ENCODE results near the gene AGTRAP. TPM values are rescaled to one million over a fixed set of nuclear protein-coding genes. Genes with fewer than 3 reads are reported as not detected.

Gene AGTRAP
- total RNA-seq, 2 donors from 2014 or later = 44.1 to 44.2 TPM

DNA sequence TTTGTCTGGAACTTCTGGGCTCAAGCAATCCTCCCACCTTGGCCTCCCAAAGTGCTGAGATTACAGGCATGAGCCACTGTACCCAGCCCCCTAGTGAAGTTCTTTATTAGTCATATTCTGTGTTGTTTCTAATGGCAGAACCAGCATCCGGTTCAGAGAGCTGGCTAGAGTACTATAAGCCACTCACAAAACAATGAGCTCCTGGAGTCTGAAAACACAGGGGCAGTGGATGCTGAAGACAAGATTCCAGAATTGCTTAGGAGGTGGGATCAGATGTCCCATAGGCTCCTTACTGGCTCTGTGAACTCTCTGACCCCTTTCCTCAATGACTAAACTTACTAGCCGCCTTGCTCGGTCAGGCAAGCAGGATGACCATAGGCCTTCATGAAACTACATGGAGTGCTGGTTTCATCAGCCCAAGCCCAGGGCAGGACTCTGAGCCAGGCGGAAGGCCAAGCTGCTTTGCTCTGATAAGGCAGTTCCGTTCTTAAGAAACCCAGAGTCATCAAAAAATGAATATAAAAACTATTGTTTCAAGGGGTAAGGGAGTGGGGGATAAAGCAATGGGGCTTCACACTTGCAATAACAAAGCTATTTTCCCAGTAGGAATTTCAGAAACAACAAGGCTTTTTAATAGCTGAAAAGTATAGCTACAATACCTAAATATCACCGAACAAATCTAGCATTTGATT is 61.7 kb downstream of the AGTRAP start:
- peak; percentile 73 for DNase-seq (ENCODE audit: low spot score)
- Histone ChIP-seq H3K27ac (peak overlapping the region; percentile 92 to 93), H3K36me3 (peaks cover 43% of the 10 kb centered on the region)

DNA sequence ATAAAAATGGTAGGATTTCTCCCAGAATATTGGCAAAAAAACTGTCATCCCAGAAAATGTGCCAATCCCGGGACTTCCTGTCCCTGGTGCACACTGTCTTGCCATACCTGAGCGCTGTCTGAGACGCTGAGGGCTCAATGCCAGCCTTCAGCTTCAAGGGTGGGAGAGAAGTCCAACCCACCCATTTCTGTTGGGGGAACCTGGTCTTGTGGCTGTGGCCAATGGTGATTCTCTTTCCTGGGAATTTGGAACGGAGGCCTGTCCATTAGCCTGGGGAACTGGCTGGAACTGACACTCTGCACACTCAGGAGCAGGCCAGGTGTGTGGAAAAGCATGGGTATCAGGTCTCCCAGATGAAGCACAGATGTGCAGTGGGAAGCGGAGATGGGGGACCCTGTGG is 63.2 kb downstream of the AGTRAP start:
- Histone ChIP-seq H3K36me3 (peaks cover 36% of the 10 kb centered on the region), H3K9me3 (no peaks in the 10 kb centered on the region), H3K27ac (peak overlapping the region; percentile 53 to 92), H3K27me3 (replicated peaks; ENCODE audit: insufficient read depth) (no peaks in the 10 kb centered on the region), H3K4me1 (ENCODE audit: control insufficient read depth in 1 of 2, low read depth in 2 of 2) (peaks cover 26 to 66% of the 10 kb centered on the region in 2 donors), H3K4me3 (no peak overlapping the region)
- DNase-seq (ENCODE audit: low spot score) = no peak
- TF ChIP-seq, protein P1, sequence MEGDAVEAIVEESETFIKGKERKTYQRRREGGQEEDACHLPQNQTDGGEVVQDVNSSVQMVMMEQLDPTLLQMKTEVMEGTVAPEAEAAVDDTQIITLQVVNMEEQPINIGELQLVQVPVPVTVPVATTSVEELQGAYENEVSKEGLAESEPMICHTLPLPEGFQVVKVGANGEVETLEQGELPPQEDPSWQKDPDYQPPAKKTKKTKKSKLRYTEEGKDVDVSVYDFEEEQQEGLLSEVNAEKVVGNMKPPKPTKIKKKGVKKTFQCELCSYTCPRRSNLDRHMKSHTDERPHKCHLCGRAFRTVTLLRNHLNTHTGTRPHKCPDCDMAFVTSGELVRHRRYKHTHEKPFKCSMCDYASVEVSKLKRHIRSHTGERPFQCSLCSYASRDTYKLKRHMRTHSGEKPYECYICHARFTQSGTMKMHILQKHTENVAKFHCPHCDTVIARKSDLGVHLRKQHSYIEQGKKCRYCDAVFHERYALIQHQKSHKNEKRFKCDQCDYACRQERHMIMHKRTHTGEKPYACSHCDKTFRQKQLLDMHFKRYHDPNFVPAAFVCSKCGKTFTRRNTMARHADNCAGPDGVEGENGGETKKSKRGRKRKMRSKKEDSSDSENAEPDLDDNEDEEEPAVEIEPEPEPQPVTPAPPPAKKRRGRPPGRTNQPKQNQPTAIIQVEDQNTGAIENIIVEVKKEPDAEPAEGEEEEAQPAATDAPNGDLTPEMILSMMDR (IDR thresholded peaks at IDR 0.05) = no peak
- ATAC-seq (ENCODE audit: insufficient number of reproducible peaks, low FRiP score, low read depth) = no peak

More for the DNA sequence above, 61.7 kb downstream of the AGTRAP start:
- peak; percentile 81 for ATAC-seq (ENCODE audit: insufficient number of reproducible peaks, low FRiP score, low read depth)
- Histone ChIP-seq H3K4me3 (no peak overlapping the region), H3K9me3 (no peaks in the 10 kb centered on the region), H3K4me1 (ENCODE audit: control insufficient read depth in 1 of 2, low read depth in 2 of 2) (peaks cover 21 to 54% of the 10 kb centered on the region in 2 donors), H3K27me3 (replicated peaks; ENCODE audit: insufficient read depth) (no peaks in the 10 kb centered on the region)
- TF ChIP-seq, protein P1 (IDR thresholded peaks at IDR 0.05) = no peak

DNA sequence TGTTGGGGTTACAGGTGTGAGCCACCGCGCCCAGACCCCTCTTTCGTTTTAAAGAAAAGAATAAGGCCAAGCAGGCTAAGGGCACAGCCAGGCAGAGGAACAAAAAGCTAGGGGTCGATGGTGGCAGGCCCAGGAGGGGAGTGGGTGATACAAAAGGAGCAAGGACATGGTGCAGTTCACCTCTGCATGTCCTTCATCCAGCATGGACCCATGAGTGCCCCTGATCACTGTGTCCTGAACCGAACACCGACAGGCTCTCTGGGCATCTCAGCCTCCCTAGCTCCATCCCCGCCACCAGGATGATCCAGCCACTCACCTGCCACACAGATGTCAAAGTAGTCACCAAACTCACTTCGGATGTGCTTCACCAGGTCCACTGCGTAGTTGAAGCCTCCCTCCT is 64.0 kb downstream of the AGTRAP start:
- peaks cover 28% of the 10 kb centered on the region for H3K36me3 ChIP-seq
- TF ChIP-seq, protein P1 (IDR thresholded peaks at IDR 0.05) = no peak
- H3K27me3 ChIP-seq (replicated peaks; ENCODE audit: insufficient read depth) = no peaks in the 10 kb centered on the region
- DNase-seq (ENCODE audit: low spot score) (no peak), ATAC-seq (ENCODE audit: insufficient number of reproducible peaks, low FRiP score, low read depth) (no peak)
- no peak overlapping the region for H3K4me3 ChIP-seq
- H3K4me1 ChIP-seq (ENCODE audit: control insufficient read depth in 1 of 2, low read depth in 2 of 2) = peaks cover 34 to 74% of the 10 kb centered on the region in 2 donors
- H3K9me3 ChIP-seq = no peaks in the 10 kb centered on the region
- peak overlapping the region in 1 of 2 donors; percentile 24 for H3K27ac ChIP-seq

DNA sequence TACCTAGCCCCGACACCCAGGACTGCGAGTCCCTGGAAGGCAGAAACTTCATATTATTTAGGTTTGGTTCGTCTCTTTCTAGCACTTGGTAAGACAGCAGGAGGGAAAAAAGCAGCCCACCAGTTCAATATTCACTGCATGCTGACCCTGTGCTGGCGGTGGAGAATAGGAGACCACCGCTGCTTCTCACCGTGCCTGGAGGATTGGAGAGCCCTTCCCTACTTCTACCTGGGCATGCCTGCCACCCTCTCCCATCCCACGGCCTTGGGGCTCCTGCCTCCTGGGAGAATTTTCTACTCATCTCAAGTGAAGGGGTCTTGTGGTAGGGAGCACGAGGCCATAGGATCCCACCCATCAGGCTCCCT is 64.4 kb downstream of the AGTRAP start:
- Histone ChIP-seq H3K4me1 (ENCODE audit: control insufficient read depth in 1 of 2, low read depth in 2 of 2) (peaks cover 35 to 76% of the 10 kb centered on the region in 2 donors), H3K4me3 (no peak overlapping the region), H3K27ac (peak overlapping the region in 1 of 2 donors; percentile 24), H3K27me3 (replicated peaks; ENCODE audit: insufficient read depth) (no peaks in the 10 kb centered on the region), H3K9me3 (no peaks in the 10 kb centered on the region), H3K36me3 (peaks cover 23% of the 10 kb centered on the region)
- no peak for DNase-seq (ENCODE audit: low spot score)
- ATAC-seq (ENCODE audit: insufficient number of reproducible peaks, low FRiP score, low read depth) = no peak
- TF ChIP-seq, protein P1 (IDR thresholded peaks at IDR 0.05) = no peak

Other genes with a start within 250 kb of the AGTRAP start
- 10 to 100 TPM in 1 of 2 donors, 1 to 10 TPM in 1; 3.8 to 12.9 TPM for gene FBXO2, start 81.7 kb upstream of the AGTRAP start, total RNA-seq
- 10 to 100 TPM; 21.9 to 35.2 TPM for gene FBXO44, start 81.3 kb upstream of the AGTRAP start, total RNA-seq
- 10 to 100 TPM in 1 of 2 donors, 1 to 10 TPM in 1; 9.4 to 11.5 TPM for gene FBXO6, start 71.9 kb upstream of the AGTRAP start, total RNA-seq
- 10 to 100 TPM; 26.9 to 27.3 TPM for gene MAD2L2, start 55.0 kb upstream of the AGTRAP start, total RNA-seq
- under 1 TPM in 1 of 2 donors, not detected in 1; 0.35 TPM for gene DRAXIN, start 44.4 kb upstream of the AGTRAP start, total RNA-seq
- 1 to 10 TPM in 1 of 2 donors, not detected in 1; 4.2 TPM for gene C1orf167, start 26.1 kb downstream of the AGTRAP start, total RNA-seq
- 10 to 100 TPM; 30.3 to 81.4 TPM for gene MTHFR, start 69.8 kb downstream of the AGTRAP start, total RNA-seq
- 10 to 100 TPM; 27.5 to 31.5 TPM for gene CLCN6, start 70.1 kb downstream of the AGTRAP start, total RNA-seq
- gene NPPA, start 111.6 kb downstream of the AGTRAP start, total RNA-seq = not detected
- not detected for gene NPPB, start 122.8 kb downstream of the AGTRAP start, total RNA-seq
- gene KIAA2013, start 190.3 kb downstream of the AGTRAP start, total RNA-seq = 100 to 1,000 TPM in 1 of 2 donors, 10 to 100 TPM in 1; 86.1 to 110 TPM
- 100 to 1,000 TPM in 1 of 2 donors, 10 to 100 TPM in 1; 71.3 to 123 TPM for gene PLOD1, start 198.6 kb downstream of the AGTRAP start, total RNA-seq
- gene MFN2, start 244.3 kb downstream of the AGTRAP start, total RNA-seq = 10 to 100 TPM; 48.7 to 50.1 TPM